ENCODE results near the gene SSH2. TPM values are rescaled to one million over a fixed set of nuclear protein-coding genes. Genes with fewer than 3 reads are reported as not detected.
A peak's percentile ranks its signal among the peaks of the same experiment; 100 is the strongest.

The SSH2 gene
- total and polyA plus RNA-seq, 2 of the 13 experiments (the other 11 are each of a cell fraction or from before 2014, with no cell fraction given) = 6.0 to 6.4 TPM

DNA sequence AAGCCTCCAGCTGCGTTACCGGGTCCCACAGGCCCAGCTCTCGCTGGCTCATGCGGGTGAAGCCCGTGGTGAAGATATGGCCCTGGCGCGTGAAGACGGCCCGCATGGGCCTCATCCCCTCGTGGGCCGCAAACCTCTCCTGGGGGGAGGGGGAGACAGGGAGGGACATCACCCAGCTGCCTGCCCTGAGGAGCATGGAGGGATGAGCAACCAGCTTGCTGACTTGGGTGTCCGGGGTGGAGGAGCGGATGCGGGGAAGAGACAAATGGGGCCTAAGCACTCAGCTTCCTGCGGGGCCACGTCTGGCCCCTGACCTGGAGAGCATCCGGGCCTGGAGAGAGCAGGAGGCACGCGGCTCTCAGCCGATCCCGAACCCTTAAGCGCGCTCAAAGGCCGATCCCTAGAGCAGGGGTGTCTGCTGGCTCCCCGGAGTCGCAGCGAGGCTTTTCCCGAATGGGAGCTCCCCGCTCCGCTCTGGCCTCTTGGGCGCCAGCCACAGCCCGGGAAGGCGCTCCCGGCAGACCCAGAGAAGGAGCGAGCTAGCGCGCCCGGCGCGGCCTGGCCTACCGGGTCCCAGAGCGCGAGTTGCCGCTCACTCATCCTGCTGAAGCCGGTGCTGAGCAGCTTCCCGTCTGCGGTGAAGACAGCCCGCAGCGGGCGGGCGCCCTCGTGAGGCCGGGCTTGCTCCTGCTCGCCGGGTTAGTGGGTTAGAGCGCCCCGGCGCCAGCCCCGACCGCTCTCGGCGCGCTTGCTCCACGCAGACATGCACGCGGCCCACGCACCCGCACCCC lies 312.4 kb downstream of the SSH2 start:
- peak; percentile 52 for DNase-seq (ENCODE audit: low spot score)
- no peak overlapping the region for H2AFZ ChIP-seq (ENCODE audit: low read length)
- 0 out of 2 replicates have a peak, but pooled peaks have one; percentile 41 for TF ChIP-seq BRCA1 (CRISPR knock-in tag; IDR thresholded peaks at IDR 0.05)
- no peak for TF ChIP-seq NFE2 (CRISPR knock-in tag; IDR thresholded peaks at IDR 0.05)
- 0 out of 2 replicates have a peak, but pooled peaks have one; percentile 5 for TF ChIP-seq DMAP1 (CRISPR knock-in tag; IDR thresholded peaks at IDR 0.05)
- no peak for TF ChIP-seq KMT2B (CRISPR knock-in tag; IDR thresholded peaks at IDR 0.05)
- TF ChIP-seq SMYD3 (CRISPR knock-in tag; IDR thresholded peaks at IDR 0.05) = no peak
- no peak for TF ChIP-seq NCOA2 (CRISPR knock-in tag; IDR thresholded peaks at IDR 0.05)
- peak; percentile 40; the same call in 1 of the 2 replicates for TF ChIP-seq KDM5B (CRISPR knock-in tag; IDR thresholded peaks at IDR 0.05; ENCODE audit: borderline replicate concordance)
- no peak for TF ChIP-seq ZNF350 (CRISPR knock-in tag; IDR thresholded peaks at IDR 0.05; ENCODE audit: borderline replicate concordance, low read depth)
- TF ChIP-seq, protein P1, sequence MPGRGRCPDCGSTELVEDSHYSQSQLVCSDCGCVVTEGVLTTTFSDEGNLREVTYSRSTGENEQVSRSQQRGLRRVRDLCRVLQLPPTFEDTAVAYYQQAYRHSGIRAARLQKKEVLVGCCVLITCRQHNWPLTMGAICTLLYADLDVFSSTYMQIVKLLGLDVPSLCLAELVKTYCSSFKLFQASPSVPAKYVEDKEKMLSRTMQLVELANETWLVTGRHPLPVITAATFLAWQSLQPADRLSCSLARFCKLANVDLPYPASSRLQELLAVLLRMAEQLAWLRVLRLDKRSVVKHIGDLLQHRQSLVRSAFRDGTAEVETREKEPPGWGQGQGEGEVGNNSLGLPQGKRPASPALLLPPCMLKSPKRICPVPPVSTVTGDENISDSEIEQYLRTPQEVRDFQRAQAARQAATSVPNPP (CRISPR knock-in tag; IDR thresholded peaks at IDR 0.05) = no peak
- no peak for TF ChIP-seq HNF4G (IDR thresholded peaks at IDR 0.05; ENCODE audit: borderline replicate concordance, low read depth, low read length)
- no peak for TF ChIP-seq HNF4G (CRISPR knock-in tag; IDR thresholded peaks at IDR 0.05; ENCODE audit: borderline replicate concordance, low read depth)
- TF ChIP-seq SSRP1 (CRISPR knock-in tag; IDR thresholded peaks at IDR 0.05) = no peak
- TF ChIP-seq, protein P2, sequence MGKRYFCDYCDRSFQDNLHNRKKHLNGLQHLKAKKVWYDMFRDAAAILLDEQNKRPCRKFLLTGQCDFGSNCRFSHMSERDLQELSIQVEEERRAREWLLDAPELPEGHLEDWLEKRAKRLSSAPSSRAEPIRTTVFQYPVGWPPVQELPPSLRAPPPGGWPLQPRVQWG (CRISPR knock-in tag; IDR thresholded peaks at IDR 0.05; ENCODE audit: borderline replicate concordance, low read depth) = no peak
- no peak for TF ChIP-seq MIER2 (CRISPR knock-in tag; IDR thresholded peaks at IDR 0.05)
- no peak for TF ChIP-seq ZNF644 (CRISPR knock-in tag; IDR thresholded peaks at IDR 0.05; ENCODE audit: low read depth)
- no peak for TF ChIP-seq ZNF430 (CRISPR knock-in tag; IDR thresholded peaks at IDR 0.05)
- TF ChIP-seq NR2F6 (IDR thresholded peaks at IDR 0.05) = no peak
- peak; percentile 7; the same call in 1 of the 2 replicates for TF ChIP-seq NR2F6 (CRISPR knock-in tag; IDR thresholded peaks at IDR 0.05)
- no peak for TF ChIP-seq ELF3 (CRISPR knock-in tag; IDR thresholded peaks at IDR 0.05)
- TF ChIP-seq ZNF792 (CRISPR knock-in tag; IDR thresholded peaks at IDR 0.05) = 0 out of 2 replicates have a peak, but pooled peaks have one; percentile 57
- TF ChIP-seq PRMT3 (CRISPR knock-in tag; IDR thresholded peaks at IDR 0.05; ENCODE audit: borderline replicate concordance, low read depth) = no peak
- TF ChIP-seq, protein P3, sequence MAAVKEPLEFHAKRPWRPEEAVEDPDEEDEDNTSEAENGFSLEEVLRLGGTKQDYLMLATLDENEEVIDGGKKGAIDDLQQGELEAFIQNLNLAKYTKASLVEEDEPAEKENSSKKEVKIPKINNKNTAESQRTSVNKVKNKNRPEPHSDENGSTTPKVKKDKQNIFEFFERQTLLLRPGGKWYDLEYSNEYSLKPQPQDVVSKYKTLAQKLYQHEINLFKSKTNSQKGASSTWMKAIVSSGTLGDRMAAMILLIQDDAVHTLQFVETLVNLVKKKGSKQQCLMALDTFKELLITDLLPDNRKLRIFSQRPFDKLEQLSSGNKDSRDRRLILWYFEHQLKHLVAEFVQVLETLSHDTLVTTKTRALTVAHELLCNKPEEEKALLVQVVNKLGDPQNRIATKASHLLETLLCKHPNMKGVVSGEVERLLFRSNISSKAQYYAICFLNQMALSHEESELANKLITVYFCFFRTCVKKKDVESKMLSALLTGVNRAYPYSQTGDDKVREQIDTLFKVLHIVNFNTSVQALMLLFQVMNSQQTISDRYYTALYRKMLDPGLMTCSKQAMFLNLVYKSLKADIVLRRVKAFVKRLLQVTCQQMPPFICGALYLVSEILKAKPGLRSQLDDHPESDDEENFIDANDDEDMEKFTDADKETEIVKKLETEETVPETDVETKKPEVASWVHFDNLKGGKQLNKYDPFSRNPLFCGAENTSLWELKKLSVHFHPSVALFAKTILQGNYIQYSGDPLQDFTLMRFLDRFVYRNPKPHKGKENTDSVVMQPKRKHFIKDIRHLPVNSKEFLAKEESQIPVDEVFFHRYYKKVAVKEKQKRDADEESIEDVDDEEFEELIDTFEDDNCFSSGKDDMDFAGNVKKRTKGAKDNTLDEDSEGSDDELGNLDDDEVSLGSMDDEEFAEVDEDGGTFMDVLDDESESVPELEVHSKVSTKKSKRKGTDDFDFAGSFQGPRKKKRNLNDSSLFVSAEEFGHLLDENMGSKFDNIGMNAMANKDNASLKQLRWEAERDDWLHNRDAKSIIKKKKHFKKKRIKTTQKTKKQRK (IDR thresholded peaks at IDR 0.05; ENCODE audit: low read length) = no peak
- no peak for TF ChIP-seq ZNF367 (CRISPR knock-in tag; IDR thresholded peaks at IDR 0.05; ENCODE audit: borderline replicate concordance)

More for the DNA sequence above, 312.4 kb downstream of the SSH2 start:
- ChIA-PET CTCF (ENCODE audit: low intra/inter-chr PET ratio, low total read pairs) (interaction anchor here (0.7 to 2.6 kb wide), 4 partner anchors 22 to 162 kb away, joined by 3 to 10 read pairs (median 4); no protein-coding TSS in a partner anchor), POLR2A (interaction anchor here (0.9 to 1.5 kb wide), 9 partner anchors 22 to 323 kb away, joined by 3 to 5 read pairs (median 3); partner anchors contain the start of genes NUFIP2 and TAOK1)
- ATAC-seq (peak; percentile 58), FAIRE-seq (no peak)
- H3K36me3 ChIP-seq (replicated peaks in 1 of 2; ENCODE audit: control insufficient read depth in 1 of 2, insufficient read depth in 2 of 2, low read length in 2 of 2) = no peaks in the 10 kb centered on the region
- peak overlapping the region; percentile 36 to 75 (median 42); a peak in 5 of 6 replicates for H3K4me3 ChIP-seq (replicated peaks in 1 of 3; ENCODE audit: insufficient read depth in 1 of 3, low read depth in 2 of 3, low read length in 3 of 3)
- H4K20me1 ChIP-seq (ENCODE audit: insufficient read depth, low read length) = no peaks in the 10 kb centered on the region
- peaks cover 4 to 80% of the 10 kb centered on the region in 2 experiments for H3K27me3 ChIP-seq (ENCODE audit: control insufficient read depth in 1 of 2, insufficient read depth in 2 of 2, low read length in 2 of 2)
- H3K9ac ChIP-seq (ENCODE audit: insufficient read depth, low read depth, low read length) = peak overlapping the region; percentile 41
- no peaks in the 10 kb centered on the region for H3K9me3 ChIP-seq (ENCODE audit: low read length)
- H3K27ac ChIP-seq (ENCODE audit: extremely low read length, insufficient read depth, low read length) = no peak overlapping the region
- H3K4me2 ChIP-seq (ENCODE audit: low read depth, low read length) = peak overlapping the region; percentile 97
- no peaks in the 10 kb centered on the region for H3K79me2 ChIP-seq (ENCODE audit: insufficient read depth, low read length)
- peaks cover 77% of the 10 kb centered on the region for H3K4me1 ChIP-seq (ENCODE audit: insufficient read depth, low read length)
- intact Hi-C loops (cut with micrococcal nuclease; ENCODE audit: unreplicated experiment) (no loop called here), in situ Hi-C loops (cut with HindIII; ENCODE audit: extremely low pct_ligation_motif_present, low pct_unique_long_range_greater_than_20kb) (loop anchor here (5.0 kb wide), 1 partner anchor 35 kb away; no protein-coding TSS in a partner anchor)
- WGBS (ENCODE audit: low lambda C conversion rate) = 28% methylated on average over 6 of the region's 68 CpGs
- BruUV-seq (replicated peaks) = no TSS peak

Measured in HepG2 (cell line).